HL-60/S4 treated with retinoic acid at 250 ng/mL for 4 days and 3 days (cell line): ENCODE measurements around the gene MYO3B.
"Not testable (repeated sequence)": the region's sequence is repeated elsewhere in the genome, so short reads cannot be mapped to it uniquely, and the experiment has no call there.

Experiments
- in situ Hi-C: fragments of 300-500 bp; cut with MboI; formaldehyde crosslinking; loops from 2 replicates; pipeline ENCODE4 v1.7.0; 2022; ENCODE audit warnings: low sequenced_read_pairs

Gene MYO3B

DNA sequence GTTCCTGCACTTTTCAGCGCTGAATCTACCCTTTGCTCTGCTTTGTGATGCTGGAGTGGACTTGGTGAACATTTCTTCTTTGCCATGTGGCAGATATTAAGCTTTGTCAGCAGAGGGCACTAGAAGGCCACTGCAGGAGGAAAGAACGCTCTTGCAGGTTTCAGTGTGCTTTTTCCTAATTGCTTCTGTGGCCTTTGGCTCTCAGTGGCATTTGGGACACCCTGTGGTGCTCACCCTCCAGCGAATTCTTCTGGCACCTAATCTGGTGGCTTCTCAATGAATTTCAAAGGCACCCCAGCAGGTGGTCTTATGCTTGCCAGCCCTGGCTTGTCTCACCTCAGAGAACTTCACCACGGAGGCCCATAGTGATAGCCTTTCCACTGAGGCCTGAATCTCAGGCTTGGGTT is 146.7 kb downstream of the MYO3B start:
- in situ Hi-C loops: no loop called here

DNA sequence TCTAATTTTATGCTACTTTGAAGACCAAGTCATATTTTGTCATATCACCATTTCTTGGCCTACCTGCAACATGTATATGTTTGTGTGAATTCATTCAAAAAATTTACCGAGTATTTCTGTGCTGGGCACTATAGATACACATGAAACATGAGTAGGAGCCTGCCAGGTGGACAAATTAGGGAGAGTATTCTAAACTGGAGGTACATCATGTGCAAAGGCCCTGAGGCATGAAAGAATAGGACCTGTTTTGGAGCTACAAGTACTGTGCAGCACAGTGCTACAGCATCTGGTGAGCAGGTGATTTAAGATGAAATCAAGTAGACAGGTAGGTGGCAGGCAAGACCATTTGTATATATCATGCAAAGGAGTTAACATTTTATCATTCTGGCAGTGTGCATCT is 152.9 kb downstream of the MYO3B start:
- in situ Hi-C loops: no loop called here

DNA sequence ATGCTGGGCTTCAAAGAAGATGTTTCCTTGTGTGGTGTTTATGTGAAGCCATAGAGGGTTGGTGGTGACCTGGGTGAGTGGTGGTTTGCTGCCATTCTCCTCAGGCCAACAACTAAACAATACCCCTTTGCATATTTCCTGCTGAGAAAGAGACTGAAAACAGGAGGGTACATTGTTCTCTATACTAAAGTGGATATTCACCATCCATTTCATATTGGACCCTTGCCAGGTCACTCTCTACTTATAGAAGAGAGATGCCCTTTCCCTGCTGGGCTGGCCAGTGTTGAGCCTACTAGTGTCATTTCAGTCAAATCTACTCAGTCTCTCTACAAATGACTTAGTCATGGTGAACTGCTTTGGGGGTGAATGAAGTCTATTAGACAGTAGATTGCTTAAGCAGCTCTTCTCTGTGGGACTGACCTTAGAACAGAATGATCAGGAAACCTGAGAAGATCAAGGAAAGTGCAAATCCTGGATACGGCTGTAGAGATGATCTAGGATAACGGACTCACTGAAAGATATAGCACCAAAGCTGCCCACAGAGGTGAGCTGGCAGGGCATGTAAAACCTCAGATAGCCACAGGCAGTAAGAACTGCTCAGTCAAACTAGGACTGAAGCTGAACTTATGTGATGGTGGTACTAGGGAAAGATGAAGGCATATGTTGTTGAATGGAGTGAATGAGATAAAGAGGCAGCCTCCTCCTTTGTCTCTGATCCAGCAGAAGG is 154.9 kb downstream of the MYO3B start:
- in situ Hi-C loops: no loop called here

DNA sequence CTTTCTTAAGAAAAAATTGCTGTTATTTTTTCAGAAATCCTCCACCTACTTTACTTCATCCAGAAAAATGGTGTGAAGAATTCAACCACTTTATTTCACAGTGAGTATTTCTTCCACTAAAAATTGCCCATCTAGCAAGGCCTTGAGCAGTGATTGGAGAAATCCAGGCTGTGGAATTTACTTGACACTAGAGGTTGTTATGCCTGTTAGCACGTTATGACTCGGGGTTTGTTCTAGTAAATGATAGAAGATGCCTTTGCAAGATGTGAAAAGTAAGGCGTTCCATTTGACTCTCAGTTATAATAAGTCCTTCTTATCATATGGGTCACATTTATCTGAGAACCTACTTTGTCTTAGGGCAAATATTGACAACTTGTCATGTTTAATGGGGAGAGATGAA is 157.4 kb downstream of the MYO3B start:
- in situ Hi-C loops: no loop called here

DNA sequence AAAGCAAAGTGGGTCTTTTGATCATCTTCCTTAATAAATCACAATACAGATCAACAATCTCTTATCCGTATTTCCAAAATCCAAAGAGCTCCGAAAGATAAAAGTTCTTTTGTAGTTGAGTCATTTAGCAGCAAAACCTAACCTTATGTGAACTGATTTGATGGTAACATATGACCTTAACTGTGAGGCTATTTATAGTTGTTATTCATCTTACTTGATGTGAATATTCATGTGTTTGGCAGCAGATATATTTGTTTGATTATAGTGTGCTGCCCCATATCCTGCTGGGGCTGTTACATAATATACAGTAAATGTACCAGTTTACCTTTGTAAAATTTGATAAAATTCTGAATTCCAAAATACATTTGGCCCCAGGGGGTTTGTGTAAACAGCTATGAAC is 158.5 kb downstream of the MYO3B start:
- in situ Hi-C loops: no loop called here

DNA sequence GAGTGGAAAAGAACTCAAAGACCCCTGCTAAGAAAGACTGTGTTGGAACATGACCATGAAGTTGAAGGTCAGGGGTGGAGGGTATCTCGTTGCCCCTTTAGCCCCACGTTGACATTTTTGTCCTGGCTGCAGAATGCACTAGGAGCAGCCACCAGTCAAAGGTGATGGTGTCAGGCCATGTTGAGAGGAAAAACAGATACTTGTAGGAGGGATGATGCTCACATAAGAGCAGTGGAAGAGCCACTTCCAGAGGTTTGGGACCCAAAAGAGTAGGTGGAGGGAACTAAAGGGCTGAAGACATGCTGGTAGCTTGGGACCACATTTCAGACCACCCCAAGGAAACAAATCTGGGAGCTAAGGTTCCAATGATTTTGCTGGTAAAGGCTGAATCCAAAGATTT is 159.0 kb downstream of the MYO3B start:
- in situ Hi-C loops: no loop called here

DNA sequence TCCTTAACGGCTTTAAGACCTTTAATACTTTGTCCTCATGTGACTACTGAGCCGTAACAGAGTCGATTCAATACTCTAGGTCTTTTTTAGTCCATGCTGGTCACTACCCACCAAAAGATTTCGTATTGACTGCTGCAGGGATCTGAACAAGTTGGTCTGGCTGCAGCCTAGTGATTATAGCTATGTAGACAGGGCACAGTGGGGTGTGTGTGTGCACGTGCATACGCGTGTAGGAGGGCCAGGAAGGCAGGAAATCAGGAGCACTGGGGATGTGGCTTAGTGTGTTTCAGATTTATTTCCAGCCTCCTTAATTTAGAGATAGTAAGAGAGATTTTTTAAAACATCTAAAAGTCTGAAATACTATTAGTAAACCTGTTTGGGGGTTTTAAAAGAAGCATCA is 161.4 kb downstream of the MYO3B start:
- in situ Hi-C loops: no loop called here

DNA sequence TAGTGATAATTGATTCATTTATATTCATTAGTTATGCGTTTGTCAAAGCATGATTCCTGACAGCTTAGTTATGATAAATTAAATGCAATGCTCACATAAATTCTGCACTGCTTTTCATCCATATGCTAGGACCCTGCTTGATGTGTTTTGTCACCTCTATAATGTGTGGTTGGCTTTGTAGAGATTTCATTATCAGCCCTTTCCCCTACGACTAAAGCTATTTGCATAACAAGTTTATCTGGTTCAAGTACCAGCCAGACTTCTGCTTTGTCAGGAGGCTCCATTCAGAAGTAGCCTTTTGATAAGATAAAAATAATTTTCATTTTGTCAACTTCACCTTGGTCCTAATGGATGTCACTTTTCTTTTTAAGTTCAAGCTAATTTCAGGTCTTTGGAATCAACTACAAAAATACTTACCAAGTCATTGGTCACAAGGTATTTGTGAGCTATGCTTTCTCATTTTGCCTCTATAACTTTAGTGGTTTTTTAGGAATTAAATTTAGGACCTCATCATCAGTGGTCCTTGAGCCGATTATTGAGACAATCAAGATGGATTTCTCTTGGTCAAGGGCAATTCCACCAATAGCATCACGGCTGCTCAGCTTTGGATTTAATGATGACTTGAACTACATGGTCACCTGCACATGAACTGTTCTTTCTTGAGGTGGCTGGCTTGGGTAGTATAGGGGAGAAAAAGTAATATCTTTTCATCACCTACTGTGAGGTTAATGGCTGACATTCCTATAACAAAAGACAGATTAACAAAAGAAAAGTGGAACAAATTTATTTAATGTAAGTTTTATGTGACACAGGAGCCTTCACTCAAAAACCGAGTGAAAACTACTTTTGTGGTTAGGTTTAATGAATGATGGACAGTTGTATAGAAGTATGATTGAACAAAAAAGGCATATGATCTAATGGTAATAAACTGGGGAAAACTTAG is 162.1 kb downstream of the MYO3B start:
- in situ Hi-C loops: no loop called here

DNA sequence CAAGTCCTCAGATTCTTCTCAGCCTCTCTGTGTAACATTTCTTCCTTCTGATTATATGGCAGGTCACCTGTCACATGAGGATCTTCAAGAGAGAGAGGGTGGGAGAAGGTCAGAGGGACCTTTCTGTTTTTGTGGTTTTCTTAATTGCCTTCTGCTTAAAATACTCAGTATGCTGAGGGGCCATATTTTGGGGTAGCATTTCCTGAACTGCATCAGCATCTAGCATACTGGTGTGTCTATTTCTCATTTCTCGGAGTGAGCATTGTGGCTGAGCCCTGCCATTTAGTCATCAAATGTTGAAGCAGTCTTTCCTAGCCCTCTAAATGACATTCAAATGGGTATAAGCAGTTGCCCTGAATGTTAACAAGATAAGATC is 162.7 kb downstream of the MYO3B start:
- in situ Hi-C loops: no loop called here

DNA sequence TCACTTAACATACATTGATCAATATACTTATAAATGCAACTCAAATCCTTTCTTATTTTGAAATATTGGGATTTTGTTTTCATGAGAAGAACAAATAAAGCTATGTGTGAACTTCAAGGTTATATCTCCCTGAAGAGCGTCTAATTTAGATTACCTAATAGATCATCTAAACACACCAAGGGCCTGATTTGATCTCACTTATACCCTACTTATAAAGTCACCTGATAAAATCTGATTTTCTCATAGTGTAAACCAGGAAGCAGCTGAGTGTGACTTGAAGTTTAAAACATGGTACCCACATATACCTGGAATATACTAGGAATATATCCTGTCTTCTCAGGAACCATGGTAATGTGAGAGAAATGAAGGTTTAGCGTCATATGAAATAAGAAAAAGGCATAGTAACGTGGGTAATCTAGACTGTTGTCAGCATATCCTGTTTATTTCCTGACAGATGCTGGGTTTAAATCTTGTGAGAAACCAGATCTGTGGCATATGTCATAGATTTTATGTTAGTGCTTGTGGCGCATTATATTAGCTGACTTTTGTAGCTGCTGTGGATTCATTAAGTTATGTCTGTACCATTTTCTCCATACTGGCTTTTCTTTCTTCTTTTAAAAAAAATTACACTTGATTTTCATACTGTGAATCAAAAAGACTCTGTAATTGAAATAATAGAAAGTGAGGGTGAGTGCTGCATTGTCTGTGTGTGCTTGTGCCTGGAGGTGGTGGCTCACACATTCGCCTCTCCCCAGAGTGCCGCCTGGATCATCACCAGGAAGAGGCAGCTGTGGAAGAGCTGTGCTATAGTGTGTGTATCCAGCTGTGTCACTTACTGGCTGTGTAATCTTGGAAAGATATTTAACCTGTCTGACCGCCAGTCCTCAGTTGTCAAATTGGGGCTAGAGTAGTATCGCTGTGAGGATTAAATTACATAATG is 164.0 kb downstream of the MYO3B start:
- in situ Hi-C loops: no loop called here

DNA sequence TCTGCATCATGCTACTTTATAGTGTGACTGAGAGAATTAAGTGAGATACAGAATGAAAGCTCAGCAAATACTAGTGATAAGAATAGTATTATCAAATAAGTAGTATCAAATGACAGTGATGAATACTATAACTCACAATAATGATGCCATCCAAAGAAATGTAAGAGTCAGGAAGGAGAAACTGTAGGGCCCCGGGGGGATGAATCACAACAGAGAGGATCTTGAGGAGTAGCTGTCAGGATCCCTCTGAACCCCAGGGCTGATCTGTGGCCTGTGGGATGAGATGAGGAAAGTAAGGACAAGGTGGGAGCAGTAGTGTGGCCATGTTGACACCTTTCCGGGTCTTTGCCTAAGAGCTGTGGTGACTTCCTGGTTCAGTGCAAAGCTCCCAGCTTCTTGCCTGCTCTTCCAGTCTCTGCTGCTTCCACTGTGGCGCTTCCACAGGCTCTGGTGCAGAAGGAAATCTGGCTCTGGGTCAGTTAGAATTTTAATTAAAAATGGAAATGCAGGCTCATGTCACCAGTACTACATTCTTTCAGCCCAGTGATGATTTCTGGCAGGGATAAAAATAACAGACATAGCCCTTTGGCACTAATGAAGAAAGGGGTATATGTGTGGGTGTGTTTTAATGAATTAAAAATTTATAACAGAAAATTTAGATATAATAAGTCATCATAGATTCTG is 166.9 kb downstream of the MYO3B start:
- in situ Hi-C loops: no loop called here

DNA sequence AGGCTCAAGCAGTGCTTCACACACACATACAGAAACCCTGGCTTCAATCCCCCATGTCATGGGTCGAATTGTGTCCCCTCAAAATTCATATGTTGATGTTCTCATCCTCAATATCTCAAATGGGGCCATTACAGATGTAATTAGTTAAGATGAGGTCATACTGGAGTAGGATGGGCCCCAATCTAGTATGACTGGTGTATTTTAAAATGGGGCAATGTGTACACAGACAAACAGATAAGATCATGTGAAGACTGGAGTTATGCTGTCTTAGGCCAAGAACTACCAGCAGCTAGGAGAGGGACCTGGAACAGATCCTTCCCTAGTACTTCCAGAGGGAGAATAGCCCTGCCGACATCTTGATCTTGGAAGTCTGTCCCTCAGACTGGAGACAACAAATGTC is 167.7 kb downstream of the MYO3B start:
- in situ Hi-C loops: no loop called here

DNA sequence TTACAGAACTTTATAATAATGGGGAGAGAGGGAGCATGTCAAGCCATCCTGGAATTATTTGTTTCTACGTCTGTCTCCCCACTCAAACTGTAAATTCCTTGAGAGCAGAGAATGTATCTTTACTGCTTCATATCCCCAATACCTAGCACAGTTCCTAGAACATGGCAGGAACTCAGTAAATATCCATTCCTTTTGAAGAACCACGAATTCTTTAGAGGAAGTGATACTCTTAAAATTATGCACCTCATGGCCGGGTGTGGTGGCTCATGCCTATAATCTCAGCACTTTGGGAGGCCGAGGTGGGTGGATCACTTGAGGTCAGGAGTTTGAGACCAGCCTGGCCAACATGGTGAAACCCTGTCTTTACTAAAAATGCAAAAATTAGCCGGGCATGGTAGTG is 171.3 kb downstream of the MYO3B start:
- in situ Hi-C loops: not testable (repeated sequence)

DNA sequence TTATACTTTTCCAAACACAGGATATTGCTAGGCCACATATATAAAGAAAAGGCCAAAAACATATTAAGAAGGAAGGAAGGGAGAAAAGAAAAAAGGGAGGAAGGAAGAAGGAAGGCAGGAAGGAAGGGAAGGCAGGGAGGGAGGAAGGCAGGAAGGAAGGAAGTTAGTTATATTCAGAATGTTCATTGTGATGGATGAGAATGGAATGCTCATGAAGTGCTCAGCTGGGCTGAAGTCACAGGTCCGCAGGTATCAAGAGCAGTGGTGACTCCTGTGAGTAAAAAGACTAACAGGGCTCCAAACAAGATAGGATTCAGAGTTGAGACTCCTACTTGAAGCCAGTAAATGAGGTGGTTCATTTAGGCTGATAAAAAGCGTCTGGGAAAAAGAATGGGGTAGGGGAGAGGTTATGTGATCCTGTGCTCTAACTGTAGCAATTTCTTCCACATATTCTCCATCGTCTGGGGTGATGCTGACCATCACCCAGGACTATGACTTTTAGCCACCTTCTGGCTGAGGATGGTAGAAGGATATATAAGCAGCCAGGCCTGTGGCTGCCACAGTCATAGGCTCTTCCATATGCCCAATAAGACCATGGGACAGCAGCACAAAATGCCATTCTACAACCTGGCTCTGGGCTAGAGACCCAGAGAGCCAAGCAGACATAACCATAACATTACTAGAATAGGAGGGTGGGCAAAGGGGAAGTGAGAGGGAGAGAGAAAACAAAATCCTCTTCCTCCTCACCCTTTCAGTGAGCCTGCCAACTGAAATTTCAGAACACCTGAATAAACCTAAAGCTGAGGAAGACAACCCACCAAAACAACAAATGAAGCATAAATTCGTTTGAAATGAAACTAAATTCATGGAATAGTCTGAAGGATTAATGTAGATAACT is 173.2 kb downstream of the MYO3B start:
- in situ Hi-C loops: no loop called here

DNA sequence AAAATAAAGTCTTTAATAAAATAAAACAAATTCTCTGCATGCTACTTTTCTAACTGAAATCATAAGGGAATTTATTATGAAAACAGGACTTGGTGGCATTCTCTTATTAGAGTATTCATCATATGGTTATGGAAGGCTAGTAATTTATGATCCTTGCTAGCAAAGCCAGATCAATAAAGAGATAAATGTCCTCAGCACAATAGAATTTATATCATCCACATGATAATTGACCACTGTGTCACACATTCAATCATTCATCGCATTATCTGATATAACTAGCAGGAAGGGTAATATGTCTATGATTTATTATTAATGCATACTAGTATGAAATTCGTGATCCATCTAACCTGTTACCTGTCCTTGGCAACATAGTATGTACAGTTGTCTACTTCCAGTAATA is 175.8 kb downstream of the MYO3B start:
- in situ Hi-C loops: no loop called here

DNA sequence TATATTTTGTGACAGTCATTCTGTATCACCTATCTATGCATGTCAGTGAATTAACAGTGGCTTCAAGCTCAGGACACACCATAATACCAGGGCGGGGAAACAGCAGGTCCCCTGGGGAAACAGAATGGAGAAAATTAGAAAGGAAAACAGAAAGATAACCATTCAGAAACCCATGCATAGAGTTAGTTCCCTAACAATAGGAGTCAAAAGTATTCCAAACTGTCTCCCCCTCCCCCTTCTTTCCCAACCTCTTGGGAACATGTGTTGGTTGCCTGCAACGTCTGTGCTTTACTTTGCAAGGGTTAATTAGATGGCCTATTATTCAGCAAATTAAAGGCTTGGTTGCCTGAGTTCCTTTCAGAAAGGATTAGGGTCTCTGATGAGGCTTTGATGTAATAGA is 176.4 kb downstream of the MYO3B start:
- in situ Hi-C loops: no loop called here

DNA sequence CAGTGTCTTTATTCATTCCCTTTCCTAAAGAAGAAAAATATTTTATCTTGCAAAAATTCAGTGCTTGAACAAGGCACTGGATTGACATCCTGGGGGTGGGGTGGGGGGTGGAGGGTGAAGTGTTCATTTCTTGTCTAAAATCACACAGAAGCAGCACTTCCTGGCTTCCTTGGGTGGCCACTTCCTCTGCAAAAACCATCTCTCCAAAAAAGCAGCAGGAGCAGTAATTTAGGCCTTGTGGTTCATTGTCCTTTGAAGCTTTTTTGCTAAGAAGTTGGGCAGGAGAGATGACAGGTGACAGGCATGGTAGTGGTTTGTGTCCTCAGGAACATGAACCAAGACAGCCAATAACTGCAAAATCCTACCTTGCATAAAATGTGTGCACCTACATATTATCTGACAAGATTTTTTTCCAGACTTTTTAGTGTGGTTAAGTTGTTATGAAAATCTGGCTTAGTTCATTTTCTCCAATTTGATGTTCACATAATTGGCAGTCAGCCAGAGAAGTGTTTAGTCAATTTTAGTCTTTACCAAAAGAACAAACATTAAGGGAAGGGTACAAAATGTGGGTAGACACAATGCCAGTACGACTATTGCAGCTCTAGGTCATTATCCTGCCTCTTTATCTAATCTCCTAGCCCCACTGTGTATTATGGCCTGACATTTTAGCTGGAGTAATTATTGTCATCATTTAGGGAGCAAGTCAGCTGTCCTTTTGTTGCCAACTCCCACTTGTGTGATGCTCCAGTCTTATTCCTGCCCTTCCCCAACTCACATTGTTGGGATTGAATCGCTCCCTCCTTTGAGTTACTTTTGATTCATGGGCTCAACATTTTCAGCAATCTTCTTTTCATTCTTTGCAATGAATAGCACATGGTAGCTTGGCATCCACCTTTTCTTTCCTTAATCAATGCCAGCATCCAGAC is 177.2 kb downstream of the MYO3B start:
- in situ Hi-C loops: no loop called here

DNA sequence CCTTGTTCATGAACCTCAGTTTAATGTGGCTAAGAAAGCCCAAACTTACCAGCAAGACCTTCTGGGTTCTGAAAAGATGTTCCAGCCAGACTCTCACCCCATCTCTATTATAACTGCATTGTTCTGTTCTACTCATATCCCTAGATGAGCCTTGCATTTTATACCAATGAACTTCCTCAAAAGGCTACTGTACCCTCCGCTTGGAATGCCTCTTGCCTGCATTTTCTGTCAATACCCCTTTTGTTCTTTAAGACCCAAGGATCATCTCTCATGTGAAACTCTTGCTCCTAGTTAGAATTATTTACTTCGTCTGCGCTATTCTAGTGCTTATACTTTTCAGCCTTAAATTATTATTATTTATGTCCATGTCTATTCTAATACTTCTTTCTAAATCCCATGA is 181.5 kb downstream of the MYO3B start:
- in situ Hi-C loops: no loop called here
